Retina (tissue), 1 donor: ENCODE measurements around the gene P2RX4.
"Not testable (repeated sequence)": the region's sequence is repeated elsewhere in the genome, so short reads cannot be mapped to it uniquely, and the experiment has no call there.

Experiments used
- DNase-seq: peaks from one replicate; pipeline ENCODE4 v3.0.0-alpha.2; 2016

The P2RX4 gene

DNA sequence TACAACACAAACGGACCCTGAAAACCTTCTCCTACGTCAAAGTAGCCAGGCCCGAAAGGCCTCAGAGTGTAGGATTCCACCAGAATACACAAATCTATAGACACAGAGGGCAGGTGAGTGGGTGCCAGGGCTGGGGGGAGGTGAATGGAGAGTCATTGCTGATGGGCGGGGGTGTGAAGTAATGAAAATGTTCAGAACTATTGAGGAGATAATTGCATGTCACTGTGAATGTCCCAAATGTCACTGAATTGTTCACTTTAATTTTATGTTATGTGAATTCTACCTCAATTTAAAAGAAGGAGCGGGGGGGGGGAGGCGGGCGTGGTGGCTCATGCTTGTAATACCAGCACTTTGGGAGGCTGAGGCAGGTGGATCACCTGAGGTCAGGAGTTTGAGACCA is 36.0 kb downstream of the P2RX4 start:
- no peak for DNase-seq

DNA sequence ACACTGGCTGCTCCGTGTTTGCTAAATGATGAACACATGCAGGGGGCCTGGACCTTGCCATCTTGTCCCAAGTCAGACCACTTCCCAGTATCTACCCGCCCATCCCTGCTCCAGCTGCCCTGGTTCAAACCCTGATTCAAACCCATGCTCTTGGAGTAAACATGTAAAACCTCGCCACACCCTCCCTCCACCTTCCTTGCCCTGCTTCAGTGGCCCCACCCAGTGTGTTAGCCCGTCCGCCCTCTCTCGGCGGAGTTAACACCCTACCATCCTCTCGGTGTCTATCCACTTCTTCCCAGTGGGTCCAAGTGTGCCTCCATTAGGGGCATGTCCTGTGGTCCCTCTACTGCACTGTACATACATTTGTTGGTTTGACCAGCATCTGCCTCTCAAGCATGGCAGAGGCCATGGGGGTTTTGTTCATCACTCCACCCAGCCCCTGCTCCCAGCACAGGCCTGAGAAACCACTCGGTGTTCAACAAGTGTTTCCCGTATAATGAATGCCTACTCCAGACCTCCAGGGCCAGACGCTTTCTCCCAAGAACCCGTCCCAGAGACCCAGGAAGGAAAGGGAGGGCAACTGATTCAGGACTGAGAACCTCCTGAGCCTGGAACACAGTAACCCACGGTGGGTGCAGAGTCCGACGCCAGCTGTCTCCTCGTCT is 37.1 kb downstream of the P2RX4 start:
- DNase-seq = no peak

DNA sequence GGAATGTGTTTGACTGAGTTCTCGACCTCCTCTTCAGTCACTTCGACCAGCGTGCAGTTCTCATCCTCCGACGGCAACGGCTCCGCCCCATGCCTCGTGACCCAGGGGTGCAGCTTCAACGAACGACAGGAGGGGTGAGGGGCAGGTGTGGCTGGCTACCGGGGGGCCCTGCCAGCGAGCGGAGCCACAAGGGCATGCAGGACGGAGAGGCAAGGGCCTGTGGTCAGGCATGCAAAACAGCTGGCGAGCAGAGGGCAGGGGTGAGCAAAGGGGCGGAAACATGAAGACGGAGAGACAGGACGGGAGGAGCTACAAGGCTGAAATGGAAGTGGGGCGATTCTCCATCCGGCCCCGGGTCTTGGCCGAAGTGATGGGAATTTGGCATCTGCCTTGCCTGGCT is 38.7 kb downstream of the P2RX4 start:
- no peak for DNase-seq

DNA sequence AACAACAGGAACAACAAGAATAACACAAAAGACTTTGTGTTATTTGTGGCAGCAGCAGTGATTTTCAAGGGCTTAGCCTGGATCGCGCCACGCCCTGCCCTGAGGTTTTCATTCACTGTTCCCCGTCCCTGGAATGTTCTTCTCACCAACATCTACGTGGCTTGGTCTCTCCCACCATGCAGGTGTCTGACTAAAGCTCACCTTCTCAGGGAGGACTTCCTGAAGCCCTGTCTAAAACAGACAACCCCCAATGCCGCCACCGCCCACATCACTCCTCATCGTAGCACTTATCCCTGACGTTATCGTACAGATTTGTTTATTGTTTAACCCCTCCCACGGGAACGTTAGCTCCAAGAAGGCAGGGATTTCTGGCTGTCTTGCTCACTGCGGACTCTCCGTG is 40.4 kb downstream of the P2RX4 start:
- DNase-seq = no peak

DNA sequence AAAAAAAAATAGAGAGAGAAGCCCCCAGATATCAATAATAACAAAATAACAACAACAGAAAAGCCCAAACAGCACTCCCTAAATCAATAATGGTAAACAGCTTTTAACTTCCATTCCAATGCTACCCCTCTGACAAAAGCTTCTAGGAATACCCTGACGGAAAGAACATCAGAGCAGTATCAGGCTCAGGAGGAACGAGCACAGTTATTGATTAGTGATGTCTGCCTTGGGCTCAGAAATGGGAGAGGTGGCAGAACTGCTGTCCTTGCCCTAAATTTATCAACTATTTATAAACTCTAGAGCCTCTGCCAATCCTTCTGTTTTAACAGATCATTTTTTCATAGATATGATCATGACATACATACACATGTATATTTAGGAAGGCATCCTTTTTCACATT is 41.9 kb downstream of the P2RX4 start:
- no peak for DNase-seq

DNA sequence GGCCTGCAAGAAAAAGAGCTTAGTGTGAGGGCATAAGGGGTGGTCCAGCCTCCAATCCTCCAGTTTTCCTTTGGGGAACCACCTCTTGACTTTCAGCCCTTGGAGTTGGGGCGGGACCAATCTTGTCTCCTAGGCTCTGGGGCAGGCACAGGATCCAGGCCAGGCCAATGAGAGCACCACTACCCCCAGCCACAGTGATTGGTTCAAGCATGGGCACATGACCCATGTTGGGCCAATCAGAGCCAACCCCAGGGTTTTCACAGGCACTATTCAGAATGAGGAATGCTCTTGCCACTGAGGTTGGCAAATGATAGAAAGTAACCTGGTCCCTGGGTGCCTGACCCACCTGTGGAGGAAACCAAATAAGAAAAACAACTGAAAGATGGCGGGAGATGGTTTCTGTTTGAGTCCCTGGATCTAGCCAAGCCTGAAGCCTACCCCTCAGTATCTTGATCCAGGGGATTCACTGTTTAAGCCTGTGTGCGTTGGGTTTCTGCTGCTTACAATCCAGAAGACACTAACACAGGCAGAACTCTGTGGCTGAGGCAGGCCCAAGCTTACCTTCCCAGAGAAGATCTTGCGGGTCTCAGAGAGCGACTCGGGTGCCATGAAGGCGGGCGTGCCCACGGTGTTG is 42.9 kb downstream of the P2RX4 start:
- no peak for DNase-seq

DNA sequence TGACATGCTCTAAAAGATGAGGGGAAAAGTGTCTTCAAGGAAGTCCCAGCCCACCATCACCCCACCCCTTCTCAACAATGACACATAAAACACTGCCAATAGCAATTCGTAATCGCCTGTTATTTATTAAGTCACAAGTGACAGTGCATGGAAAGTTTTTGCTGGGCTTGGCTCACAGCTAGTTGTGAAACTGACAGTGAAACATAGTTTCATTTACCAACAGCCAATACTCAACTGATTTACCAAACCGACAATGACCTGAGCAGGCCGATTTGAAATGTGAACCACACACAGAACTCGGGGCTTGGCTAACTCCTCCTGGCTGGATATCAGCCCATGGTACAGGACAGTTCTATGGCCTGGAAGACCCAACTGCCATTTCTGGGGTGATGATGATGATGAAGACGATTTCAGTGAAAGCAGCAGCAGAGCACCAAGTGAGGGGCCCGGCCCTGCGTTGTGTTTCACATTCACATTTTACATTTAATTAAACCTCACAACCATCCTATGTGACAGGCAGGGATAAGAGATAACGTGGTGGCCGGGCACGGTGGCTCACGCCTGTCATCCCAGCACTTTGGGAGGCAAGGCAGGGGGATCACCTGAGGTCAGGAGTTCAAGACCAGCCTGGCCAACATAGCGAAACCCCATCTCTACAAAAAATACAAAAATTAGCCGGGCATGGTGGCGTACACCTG is 43.9 kb downstream of the P2RX4 start:
- no peak for DNase-seq

DNA sequence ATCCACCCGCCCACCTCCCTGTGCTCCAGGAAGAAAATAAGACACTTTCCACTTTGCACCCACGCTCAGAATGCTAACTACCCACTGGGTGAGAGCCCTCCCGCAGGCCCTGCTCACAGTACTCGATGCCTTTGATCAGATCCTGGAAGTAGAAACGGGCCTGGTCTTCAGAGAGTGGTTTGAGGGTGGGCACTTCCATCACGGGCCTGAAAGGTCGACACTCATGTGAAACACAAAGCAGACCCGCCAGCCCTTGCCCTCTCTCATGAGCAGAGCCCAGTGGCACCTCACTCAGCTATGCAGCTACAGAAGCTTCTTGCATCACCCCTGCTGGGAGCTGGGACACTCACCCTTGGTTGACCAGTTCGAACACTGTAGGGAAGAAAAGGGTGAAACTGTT is 45.5 kb downstream of the P2RX4 start:
- DNase-seq = no peak

DNA sequence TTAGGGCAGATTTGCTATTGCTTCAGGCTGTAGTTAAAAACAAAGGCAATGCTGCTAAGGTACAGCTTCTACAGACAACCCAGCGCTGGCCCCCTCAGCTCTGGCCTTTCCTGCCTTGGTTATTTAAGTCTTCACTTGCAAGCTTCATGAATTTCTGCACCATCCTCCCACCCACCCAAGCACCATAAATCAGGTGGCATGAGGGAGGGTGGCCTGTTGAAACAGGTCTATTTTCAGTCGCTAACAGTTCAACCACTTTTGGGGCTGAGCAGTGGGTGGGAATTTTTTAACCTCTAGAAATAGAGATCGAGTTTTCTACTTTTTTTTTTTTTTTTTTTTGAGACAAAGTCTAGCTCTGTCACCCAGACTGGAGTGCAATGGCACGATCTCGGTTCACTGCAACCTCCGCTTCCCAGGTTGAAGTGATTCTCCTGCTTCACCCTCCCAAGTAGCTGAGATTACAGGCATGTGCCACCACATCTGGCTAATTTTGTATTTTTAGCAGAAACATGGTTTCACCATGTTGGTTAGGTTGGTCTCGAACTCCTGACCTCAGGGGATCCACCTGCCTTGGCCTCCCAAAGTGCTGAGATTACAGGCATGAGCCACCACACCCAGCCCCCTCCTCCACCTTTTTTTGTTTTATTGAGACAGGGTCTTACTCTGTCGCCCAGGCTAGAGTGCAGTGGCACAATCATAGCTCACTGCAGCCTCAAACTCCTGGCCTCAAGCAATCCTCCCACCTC is 47.9 kb downstream of the P2RX4 start:
- not testable (repeated sequence) for DNase-seq

DNA sequence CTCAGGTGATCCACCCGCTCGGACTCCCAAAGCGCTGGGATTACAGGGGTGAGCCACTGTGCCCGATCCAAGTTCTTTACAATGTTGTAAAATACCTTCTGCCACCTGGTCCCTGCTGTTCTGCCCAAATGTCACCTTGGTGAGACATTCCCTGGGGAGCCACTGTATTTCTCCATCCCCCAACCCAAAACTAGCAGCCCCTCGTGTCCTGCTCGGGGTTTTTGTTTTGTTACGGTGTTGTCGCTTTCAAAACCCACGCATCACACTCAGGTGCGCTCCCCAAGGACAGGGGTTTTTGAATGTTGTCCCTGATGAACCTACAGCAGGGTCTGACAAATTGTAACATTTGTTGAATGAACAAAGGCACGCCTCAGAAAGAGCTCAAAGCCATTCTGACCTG is 49.1 kb downstream of the P2RX4 start:
- no peak for DNase-seq

DNA sequence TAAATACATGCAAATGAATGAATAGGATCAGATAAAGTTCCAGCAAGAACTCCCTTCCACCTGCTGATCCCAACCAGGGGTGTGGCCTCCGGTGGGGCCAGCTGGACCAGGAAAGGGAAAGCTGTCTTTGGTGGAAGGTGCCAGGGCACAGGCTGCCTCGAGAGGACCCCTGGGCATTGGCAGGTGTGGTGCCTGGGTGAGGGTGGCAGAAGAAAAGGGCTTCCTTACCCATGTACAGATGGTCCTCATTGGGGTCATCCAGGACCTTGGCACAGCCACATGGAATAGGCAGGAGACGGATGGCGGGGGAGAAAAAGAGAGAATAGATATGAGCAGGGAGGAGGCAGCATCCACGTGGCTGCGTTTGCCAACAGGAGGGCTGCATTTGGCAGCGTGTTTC is 50.2 kb downstream of the P2RX4 start:
- DNase-seq = no peak

DNA sequence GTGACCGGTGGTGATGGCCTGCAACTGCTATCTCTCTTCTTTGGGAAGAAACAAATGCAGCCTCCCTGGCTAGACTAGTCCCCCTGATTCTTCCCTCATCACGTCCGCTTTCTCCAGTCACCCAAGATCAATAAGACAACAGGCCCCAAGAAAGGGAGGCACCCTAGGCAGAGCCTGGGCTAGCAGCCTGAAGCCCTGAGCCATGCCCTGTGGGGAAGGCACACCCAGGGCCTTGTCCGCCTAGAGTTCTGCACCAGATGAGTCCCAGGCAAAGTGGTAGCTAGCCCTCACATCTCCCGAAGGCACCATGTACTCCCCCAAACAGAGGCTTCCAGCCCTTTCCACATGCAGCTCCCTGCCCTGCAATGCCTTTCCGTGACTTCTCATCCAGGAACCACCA is 51.5 kb downstream of the P2RX4 start:
- DNase-seq = no peak

DNA sequence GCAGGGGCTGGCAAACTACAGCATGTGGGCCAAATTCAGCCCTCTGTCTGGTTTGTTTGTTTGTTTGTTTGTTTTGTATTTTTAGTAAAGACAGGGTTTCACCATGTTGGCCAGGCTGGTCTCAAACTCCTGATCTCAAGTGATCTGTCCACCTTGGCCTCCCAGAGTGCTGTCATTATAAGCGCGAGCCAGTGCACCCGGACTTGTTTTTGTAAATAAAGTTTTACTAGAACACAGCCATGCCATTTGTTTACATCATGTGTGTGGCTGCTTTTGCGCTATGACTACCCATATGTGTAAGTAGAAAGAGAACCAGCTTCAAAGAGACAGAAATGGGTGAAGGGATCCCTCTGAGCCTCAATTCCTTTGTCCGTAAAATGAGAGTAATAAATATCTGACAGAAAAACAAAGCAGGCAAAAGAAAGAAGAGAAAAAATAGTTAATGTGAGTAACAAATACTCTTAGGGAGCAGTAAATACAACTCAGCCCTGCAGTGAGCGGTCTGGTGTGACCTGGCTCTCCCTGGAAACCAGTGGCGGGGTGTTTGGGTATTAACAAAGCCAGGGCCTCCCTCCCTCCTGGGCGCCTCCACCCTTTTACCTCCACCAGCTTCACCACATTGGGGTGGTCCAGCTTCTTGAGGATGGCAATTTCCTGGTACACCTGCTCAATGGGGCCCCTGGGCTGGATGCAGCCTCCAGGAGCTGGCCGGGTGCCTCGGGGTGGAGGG is 53.4 kb downstream of the P2RX4 start:
- DNase-seq = no peak

DNA sequence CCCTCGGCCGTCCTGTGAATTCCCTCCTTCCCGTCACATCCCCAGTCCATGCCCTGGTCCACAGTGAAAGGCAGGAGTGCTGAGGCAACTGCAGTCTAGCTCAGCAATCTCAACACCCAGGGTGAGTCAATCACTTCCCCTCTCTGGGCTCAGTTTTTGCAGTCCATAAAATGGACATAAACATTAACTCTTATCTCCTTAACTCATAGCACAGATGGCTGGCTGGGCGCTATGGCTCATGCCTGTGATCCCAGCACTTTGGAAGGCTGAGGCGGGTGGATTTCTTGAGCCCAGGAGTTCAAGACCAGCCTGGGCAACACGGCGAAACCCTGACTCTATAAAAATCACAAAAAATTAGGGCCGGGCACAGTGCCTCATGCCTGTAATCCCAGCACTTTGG is 54.2 kb downstream of the P2RX4 start:
- DNase-seq = no peak

DNA sequence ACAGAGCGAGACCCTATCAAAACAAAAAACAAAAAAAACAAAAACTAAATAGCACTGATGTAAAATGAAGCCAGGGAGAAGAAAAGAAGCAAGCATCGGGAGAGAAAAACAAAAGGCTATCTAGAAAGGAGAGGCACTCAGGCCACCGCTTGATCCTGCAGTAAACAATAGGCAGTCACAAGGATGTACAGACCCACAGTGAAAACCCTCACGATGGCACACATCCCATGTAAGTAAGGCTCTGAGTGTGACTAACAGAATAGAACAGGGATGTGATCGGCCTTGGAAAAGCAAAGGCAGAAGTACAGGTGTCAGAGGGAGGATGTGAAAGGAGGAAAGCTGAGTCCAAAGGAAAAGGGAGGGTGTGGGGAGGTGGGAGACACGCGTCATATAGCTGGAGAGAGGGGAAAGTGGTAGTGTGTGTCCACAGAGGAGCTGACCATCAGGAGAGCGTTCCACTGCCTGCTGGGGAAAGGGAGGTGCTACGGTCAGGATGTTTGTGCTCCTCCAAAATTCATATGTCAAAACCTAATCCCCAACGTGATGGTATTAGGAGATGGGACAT is 55.1 kb downstream of the P2RX4 start:
- no peak for DNase-seq

DNA sequence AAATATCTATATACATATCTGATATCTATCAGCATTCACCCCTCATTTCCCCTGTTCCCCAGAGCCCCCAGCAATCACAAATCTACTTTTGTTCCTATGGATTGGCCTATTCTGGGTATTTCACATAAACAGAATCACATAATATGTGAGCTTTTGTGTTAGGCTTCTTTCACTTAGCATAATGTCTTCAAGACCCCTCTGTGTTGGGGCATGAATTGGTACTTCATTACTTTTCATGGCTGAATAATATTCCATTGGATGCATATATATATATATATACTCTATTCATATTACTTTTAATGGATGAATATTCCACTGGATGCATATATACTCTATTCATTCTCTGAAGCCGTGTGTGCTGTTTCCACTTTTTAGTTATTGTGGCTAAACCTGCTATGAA is 57.9 kb downstream of the P2RX4 start:
- no peak for DNase-seq

DNA sequence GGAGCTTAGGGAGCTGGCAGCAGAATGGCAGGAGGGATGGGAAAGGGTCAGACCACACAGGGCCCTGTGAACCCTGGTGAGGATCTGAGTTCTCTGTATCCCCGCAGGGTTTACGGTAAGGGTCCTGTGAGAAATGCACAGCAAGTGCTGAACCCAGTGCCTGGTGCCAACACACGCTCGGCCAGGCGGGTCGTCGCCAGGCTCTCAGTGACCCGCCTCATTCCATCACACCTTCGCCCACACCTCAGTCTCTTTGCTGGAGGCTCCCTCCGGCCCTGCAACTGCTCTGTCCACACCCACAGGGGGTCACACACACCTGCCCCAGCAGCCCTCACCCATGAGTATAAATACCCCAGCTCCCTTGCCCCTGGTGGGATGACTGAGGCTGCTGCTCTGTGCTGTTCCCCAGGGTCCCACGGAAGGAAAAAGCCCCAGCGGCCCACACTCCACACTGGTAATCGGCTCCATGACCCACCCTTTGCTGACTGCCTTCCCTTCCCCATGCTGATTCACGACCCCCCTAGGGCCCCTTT is 63.5 kb downstream of the P2RX4 start:
- no peak for DNase-seq

DNA sequence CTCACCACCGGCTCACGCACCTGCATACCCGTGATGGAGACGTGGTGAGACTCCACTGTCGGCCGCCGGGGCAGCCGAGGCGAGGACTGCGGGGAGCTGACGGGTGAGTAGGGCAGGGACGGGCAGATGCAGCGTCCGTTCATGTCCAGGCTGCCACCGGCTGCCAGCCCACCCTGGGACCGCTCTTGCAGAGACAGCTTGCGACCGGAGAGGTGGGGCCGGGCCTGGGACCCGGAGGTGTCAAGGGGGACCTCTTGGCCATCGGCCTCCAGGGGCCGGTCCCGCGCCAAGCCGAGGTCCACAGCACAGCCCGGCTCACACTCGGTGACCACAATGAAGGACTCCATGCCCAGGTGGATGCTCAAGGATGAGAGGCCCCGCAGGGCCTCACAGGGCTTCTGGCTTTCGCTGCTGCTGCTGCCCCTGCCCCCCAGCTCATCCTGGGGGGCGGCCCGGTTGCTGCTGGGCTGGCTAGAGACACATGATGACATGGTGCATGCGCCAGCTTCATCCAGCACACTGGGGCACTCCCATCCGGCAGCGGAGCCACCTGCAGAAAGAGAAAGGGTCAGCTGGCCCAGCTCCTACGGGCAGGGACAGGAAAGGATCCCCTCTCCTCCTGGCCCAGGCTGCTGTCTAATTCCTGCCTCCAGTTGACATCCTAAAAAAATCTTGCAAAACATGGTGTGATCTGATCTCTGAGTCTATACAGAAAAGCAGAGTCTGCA is 64.3 kb downstream of the P2RX4 start:
- no peak for DNase-seq

DNA sequence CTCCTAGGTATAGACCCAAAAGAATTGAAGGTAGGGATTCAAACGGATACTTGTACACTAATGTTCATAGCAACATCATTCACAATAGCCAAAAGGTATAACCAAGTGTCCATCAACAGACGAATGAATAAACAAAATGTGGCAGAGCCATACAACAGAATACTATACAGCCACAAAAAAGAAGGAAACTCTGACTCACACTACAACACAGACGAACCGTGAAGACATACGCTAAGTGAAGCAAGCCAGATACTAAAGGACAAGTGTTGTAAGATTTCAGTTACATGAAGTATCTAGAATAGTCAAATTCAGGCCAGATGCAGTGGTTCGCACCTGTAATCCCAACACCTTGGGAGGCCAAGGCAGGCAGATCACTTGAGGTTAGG is 67.4 kb downstream of the P2RX4 start:
- no peak for DNase-seq

DNA sequence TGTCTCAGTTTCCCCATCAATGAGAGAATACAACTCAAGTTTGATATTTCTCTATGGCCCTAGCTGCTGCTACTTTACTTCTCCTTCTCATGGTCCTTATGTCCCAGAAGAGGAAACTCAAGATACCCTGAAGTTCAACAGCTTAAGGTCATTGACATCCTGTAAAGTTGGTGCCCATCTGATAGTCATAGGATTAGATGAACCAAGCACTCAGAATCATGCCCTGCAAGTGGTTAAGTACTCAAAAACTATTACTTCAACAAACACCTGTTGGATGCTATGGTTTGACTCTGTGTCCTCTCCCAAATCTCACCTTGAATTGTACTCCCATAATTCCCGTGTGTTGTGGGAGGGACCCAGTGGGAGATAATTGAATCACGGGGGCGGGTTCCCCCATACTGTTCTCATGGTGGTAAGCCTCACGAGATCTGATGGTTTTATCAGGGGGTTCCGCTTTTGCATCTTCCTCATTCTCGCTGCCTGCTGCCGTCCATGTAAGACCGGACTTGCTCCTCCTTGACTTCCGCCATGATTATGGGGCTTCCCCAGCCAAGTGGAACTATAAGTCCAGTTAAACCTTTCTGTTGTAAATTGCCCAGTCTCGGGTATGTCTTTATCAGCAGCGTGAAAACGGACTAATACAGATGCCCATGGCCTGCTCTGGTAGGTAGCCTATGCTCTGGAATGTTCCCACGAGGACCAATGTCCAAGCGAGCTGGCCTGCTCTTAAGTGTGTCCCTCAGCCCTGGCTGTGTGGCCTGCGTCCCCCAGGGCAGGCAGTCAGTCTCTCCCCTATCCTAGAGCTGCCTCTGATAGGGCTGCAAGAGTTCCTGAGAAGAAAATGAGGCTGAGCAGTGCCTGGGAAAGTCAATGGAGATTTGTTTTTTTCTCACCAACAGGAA is 68.5 kb downstream of the P2RX4 start:
- DNase-seq = no peak

DNA sequence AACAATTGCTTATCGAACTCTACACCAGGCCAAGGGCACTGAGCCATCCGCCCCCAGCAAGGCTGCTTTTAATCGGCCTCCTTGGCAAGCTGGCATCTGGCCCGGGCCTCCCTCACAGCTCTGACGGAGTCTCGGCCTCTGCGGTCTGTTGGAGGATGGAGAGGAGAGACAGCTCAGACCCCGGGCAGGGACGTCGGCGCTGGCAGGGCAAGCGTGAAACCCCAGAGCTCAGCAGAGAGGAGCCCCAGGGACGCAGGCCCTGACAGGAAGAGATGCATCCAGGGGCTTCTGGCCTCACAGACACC is 69.1 kb downstream of the P2RX4 start:
- no peak for DNase-seq
